NCI-H1092 treated with DMSO at 0.1 percent for 48 hours (cell line): ENCODE data around the gene AP3S1.

Experiments
- DNase-seq: peaks from one replicate; lab custom pipeline; 2025; lab: John Stamatoyannopoulos, UW

Gene AP3S1

DNA sequence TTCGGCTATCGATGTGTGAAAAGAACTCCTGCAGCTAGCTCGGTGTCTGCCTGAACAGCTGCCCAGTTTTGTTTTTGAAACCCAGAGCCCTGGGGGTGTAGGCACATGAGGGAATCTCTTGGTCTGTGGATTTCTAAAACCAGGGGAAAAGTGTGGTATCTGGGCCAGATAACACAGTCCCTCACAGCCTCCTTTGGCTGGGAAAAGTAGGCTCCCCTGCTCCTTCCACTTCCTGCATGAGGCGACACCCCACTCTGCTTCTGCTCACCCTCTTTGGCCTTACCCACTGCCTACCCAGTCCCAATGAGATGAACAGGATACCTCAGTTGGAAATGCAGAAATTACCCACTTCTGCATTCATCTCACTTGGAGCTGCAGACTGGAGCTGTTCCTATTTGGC is 15.8 kb upstream of the AP3S1 start:
- no peak for DNase-seq

DNA sequence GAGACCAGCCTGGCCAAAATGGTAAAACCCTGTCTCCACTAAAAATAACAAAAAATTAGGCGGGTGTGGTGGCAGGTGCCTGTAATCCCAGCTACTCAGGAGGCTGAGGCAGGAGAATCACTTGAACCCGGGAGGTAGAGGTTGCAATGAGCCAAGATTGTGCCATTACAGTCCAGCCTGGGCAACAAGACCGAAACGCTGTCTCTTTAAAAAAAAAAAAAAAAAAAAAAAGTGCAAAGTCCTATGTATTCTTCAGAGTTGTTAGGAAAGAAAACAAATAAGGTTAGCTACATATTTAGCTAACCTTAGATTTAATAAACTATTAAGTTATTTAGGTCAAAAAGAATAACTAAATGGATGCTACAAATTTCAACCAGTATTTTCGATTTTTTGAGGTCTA is 11.8 kb upstream of the AP3S1 start:
- no peak for DNase-seq

DNA sequence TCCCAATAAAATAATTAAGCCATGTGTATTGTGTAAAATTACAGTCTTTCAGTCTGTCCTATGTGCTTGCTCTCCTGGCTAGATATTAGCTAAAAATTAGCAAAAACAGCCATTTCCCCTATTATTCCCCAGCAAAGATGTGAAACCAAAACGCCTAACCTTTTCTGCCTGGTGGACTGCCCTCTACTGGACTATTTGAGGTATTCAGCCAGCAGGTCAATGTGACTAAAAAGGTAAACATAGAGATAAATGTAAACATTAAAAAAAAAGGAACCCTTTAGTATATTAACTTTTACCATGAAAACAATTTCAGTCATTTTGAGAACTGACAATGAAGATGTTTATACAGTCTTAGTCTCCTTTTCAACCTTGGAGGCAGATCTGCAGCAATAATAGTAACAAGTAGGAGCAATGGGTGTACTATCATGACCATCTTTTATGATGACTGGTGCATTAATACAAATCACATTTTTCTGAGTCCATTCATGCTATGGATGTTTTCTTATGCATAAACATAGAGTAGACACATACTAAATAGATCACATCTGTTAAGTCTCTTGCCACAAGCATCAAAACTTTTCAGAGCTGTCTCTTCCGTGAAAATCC is 10.5 kb upstream of the AP3S1 start:
- no peak for DNase-seq

DNA sequence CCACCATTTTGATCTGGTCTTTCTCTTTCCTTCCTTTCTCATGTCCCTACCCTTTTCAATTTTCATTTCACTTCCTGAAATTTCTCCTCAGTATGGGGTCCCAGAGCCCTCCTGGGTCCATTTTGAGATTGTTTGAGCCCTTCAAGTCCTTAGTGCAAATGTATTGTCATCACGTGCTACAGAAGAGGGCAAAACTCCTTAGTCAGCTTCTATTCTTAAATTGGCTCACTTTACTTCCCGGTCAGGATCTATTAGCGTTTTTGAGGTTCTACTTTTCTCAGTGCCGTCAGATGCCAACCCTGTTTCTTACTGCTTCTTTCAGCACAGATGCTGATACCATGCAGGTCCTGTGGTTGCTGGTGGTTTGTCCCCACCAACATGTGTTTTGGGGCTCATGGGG is 6.3 kb upstream of the AP3S1 start:
- DNase-seq: no peak

DNA sequence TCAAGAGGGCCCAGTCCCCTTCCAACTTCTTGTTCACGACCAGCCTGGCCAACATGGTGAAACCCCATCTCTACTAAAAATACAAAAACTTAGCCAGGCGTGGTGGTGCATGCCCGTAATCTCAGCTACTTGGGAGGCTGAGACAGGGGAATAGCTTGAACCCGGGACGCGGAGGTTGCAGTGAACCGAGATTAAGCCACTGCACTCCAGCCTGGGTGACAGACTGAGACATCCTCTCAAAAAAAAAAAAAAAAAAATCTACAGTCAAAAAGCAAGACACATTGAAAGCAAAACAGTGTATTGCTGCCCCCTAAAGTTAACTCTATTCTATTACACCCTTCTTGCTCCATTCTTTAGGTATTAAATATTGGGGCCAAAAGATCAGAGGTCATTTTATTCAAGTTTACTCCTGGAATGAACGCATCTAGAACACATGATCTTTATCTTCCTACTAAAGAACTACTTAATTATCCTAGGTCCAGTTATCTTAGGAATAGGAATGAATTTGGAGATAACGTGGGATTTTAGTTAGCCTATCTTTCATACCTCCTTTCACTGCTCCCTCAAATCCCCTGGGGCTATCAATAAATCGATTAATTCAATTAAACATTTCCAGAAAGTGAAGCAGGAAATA is 2.7 kb upstream of the AP3S1 start:
- peak; percentile 44 for DNase-seq

DNA sequence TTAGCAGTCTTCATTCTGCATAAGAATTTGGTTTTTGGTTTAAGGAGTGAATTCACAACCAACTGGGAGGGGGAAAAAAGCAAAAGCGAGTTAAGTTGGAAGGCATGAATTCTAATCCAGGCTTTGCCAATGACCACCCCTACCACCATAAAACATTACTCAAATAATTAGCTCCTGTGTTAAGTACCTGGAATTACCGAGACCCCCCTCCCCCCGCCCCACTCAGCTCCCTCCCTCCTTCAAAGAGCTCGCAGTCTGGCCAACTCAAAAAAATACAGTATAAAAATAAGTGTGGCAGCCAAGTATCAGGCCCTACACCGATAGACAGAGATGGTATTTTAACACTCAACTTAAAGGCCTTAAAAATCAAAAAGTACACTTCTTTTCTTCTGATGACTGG is 862 bp upstream of the AP3S1 start:
- no peak for DNase-seq

DNA sequence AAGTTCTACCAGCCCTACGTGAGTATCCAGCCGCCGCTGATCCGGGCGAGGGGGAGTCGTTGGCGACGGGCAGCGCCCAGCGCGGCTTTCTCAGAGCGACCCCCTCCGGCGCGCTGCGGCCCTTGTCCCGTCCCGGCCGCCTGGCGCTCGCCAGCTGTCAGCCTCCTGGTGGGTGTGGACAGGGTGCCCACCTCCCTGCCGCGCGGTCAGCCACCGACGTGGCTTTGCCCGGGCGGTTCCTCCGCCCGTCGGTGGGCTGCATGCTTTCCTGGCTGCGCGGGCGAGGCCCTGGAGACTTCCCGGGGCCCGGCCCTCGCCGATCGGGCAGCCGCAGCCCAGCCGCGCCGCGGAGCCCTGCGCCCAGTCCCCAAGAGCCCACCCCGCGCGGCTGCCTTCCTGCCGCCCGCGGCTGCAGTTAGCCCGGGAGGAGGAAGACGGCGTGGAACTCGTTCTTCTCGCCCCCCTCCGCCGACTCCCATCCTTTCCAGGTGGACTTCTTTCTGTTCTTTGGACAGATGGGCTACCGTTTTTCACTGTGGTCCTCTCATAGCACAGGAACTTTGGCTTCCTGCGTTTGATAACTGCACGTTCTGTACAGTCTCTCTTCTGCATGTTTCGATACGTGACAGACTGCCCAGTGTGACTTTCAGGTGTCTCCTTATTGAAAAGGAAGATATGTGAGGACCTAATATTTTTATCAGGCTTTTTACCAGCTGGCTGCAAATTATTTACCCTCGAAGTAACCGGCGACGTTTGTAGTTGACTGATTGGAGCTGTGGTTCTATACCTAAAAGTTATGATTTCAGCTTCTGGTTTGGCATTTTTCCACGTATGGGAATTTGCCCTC is 577 bp downstream of the AP3S1 start:
- peak; percentile 61 for DNase-seq

DNA sequence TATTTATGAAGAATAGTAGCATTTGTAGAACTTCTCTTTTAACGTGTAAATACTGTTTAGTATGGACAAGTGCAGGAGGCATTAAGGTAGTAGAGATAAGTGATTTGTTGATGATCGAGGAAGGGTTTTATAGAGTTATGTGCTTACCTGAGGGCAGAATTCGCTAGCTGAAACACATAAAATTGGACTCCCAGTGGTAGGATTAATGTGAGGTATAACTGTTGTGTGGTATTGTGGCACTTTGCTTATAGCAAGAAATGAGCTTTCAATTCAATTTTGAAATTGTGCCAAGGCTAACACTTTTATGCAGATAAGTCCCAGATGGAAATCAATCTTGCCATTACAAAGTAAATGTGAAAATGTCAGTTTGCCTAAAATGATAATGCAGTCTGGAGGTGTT is 1.2 kb downstream of the AP3S1 start:
- DNase-seq: peak; percentile 3

DNA sequence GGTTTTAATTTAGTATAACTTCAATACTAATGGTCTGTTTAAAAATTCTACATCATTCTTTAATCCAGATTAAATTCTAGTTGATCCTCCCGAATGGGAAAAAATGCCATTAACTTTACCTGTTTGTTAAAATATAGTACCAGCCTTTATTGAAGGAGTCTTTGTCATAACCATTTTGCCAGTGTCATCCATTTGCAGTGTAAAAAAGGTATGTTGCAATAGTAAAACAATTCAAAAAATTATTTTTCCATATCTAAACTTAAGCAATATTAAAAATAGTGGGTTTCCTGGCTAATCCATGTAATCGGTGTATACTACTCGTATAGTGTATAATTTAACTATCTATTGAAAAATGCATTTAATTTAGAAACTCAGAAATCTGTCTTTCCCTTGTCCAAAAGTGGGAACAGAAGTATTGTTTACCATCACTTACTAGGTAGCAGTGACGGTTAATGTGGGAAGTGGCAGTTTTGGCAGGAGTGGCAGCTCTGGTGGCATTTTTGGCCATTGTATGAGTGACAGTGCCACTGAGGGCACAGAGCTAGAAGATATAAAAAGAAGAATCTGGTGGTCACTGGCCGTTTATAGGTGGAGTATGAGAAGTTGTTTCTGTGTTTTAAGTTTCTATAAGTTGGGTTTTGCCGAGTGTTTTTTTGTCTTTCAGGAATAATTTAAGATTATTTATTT is 1.9 kb downstream of the AP3S1 start:
- DNase-seq: no peak

DNA sequence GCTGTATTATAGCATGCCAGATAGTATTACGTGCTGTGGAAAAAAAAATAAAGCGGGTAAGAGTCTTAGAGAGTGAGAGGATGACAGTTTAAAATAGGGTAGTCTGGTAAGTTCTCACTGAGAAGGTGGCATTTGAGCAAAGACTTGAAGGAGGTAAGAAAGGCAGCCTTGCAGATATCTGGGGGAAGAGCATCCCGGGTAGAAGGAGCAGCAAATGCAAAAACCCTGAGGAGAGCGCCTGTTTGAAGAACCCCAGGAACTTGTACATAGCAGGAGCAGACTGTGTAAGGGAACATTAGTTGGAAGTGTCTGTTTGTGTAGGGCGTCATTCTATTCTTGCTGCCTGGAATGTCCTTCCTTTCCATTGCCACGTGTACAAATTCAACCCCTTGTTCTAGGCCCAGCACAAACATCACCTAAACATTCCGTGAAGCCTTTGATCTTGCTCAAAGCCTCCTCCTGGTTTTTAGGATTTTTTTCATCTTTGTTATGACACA is 2.6 kb downstream of the AP3S1 start:
- no peak for DNase-seq

DNA sequence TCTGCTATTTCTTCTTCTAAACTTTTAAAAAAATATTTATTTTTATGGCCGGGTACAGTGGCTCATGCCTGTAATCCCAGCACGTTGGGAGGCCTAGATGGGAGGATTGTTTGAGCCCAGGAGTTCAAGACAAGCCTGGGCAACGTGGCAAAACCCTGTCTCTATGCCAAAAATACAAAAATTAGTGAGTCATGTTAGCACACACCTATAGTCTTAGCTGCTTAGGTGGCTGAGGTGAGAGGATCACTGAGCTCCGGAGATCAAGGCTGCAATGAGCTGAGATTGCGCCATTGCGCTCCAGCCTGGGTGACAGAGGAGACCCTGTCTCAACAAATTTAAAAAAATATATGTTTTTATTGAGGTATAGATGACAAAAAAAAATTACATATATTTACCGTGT is 5.6 kb downstream of the AP3S1 start:
- DNase-seq: no peak

DNA sequence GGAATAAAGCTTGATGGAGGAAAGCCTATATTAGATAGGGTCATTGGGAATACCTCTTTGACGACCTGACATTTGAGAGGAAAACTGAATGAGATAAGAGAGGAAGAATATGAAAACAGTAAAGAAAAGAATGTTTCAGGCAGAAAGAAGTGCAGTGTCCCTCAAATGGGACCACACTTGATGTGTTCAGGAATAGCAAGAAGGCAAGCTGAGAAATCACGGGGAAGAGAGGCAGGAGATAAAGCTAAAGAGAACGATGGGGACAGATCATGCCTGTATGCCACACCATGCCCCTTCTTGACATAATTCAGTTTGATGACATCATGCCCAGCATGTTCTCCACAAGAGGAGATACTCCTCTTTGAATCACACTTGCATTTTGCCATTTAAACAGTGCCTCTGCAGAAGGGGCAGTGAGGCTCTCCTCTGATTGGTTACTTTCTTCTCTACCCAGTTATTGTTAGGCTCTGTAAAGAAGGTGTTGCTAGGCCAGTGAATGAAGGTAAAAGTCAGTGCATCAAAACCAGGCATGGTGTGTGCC is 7.6 kb downstream of the AP3S1 start:
- DNase-seq: no peak

DNA sequence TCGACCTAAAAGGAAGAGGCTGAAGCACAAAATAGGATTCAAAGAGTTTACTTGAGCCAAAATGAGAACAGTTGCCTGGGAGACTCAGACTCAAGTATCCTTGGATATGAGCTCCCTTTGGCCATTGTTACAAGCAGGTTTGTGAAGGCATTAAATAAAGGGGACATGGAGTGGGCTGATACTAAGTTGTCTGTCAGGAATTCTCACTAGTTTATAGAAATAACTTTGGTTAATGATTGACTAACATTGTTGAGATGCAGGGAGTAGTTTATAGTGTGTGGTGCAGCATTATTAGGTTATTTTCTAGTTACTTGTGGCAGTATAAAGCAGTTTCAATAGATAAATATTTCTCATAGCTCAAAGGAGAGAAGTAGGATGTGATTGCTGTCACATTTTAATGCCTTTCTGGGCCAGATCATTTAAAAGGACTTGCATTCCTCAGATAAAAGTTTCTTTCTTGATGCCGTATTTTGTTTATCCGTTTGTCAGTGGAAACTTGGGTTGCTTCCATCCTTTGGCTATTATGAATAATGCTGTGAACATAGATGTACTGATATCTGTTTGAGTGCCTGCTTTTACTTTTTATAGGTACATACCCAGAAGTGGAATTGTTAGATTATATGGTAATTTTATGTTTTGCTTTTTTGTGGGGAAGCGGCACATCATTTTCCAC is 9.1 kb downstream of the AP3S1 start:
- DNase-seq: no peak

DNA sequence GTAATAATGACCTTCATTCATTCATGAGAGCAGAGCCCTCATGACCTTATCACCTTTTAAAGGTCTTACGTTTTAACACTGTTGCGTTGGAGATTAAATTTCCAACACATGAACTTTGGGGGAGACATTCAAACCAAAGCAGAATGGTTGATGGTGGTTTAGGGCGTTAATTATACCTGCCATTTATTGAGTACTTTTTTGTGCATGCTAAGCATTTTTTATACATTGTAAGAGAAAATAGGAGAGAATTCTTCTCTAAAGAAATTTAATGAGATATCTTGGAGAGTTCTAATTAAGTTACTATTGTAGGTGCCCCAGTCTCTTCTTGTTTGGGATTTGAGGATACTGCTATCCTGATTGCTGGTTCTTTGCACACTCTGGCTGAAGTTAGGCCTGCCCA is 12.4 kb downstream of the AP3S1 start:
- DNase-seq: no peak

DNA sequence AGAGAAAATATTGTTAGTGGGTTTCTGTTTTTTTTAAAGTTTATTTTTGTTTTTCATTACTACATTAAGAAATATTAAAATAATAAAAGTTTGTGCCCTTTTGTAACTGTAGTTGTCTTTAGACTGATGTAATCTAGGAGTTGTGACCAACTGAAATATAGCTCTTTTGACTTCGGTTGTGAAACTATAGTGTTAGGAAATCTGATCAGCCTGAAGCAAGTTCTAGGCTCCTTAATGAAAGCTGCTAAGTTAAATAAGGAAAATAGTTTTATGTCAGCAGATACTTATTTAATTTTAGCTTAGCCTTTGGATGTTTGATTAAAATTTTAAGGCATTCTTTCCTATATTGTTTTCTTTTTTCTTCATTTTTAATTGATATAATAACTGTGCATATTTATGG is 14.2 kb downstream of the AP3S1 start:
- DNase-seq: no peak

DNA sequence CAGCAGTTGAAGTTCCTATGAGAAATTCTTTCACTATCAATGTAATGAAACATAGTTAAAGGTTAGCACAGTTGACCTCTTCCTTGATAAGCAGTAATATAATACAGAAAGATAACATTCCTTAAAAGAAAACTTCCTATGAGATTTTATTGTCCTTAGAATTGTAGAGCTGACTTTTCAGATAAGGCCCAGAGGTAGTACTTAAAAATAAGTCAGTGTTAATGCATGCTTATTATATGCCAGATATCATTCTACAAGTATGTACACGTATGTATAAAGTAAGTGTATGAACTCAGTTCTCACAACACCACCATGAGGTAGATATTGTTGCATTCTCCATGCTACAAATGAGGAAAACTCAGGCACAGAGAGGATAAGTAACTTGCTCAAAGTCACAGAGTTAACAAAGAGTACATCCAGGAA is 15.3 kb downstream of the AP3S1 start:
- no peak for DNase-seq

DNA sequence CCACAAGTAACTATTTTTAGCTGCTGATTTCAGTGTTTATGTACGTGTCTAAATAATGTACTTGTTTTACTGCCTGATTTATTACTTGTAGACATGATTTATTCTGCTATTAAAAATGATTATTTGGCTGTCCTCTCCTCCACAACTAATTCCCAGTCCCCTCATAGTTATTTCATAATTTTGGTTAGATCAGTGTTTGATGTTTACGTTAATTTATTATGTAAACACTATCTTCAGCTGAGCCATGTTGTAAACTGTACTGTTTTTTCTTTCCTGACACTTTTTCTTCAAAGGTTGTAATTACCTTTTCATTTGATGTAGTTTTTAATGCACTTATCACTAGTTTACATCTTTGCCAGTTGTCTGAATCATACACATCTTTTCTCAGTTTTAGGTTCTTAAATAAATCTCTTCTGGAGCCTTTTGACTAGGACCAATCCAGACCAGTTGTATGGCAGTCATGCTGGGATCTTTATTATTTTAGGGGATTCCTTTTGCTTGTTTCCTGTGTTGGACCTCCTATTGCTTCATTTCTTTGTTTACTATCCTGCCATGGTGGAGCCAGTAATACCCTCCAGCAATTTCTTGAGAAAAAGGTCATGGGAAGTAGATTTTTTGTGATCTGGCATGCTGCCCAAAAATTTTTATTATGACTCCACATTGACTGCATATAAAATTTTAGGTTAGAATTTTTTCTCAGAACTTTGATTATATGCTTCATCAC is 16.1 kb downstream of the AP3S1 start:
- DNase-seq: no peak

DNA sequence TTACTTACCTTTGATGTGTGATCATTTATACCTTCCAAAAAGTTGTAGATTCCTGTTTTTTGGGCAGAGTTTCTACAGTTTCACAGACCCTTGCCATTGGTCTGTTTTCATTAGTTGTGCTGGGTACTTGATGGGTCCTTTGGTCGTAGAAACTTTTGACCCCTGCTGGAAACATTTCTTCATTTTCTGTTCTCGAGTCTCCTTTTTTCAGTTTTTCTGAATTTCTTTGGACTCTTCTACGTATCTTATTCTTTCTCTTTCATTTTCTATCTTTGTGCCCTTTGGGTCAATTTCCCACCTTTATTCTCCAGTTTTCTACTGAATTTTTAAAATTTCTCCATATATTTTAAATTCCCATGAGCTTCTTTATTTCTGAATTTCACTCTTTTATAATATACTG is 16.7 kb downstream of the AP3S1 start:
- no peak for DNase-seq

DNA sequence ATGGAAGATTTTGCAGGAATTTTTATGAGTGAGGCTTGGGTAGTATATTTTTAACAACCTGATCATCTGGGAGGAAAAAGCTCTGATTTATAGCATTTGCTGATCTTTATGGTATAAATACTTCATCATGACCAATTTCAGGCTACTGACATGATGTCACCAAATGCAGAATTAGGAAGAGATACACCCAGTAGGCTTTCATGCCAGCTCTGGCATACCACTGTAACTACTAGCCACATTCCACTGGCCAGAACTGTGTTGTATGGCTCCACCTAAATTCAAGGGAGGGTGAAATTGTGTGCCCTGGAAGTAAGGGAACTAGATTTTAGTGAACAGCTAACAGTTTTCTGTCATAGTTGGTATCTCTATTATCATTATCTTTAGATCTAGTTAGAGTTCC is 17.6 kb downstream of the AP3S1 start:
- DNase-seq: no peak

DNA sequence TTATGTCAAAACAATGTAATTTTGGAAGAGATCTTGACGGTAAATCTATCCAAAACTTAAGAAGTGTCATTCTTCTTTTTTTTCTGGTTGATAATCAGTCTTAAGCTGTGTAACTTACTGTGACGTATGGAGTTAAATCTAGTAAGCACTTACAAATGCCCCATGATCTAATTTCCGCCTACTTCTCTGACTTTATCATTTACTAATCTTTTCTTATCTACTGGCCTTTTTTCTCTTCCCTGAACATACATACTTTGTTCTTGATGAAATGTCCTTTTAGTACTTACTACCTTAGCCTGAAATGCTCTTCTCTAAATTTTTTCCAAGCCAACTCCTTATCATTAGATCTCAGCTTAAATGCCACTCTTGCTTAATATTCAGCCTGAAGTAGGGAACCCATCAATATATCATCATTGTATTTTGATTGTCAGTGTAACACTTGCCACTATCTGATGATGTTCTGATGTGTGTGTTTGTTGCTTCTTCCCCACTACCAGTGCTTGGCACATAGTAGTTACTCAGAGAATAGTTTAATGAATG is 27.6 kb downstream of the AP3S1 start:
- no peak for DNase-seq

DNA sequence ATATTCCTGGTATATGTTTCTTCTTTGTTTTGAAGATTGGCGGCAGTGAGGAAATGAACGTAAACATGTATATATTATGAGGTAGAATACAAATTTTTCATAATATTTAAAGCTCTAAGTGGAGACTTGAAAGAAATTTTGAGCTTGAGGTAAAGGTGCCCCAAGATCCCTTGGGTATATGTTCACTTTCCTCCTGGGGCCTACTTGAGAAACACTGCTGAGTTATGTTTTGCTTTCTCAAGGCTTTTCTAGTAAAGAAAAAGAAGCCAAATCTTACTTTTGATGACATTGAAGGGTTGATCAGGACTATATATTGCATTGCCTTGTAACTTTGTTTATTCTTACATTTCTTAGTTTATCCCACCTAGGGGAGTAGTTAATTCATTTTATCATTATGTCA is 30.7 kb downstream of the AP3S1 start:
- DNase-seq: no peak
